GM10847 (cell line): Measurements from ENCODE around the gene NFIX.

Source experiments
- POLR2A ChIP-seq: IDR thresholded peaks from 2 replicates; pipeline ENCODE4 v1.6.1; 2011; ENCODE audit not compliant: insufficient read length; ENCODE audit errors: extremely low read depth

Gene NFIX

GRCh38 chr19:13098277-13099072, 103.2 kb downstream of the NFIX start:
- no peak for TF ChIP-seq POLR2A

GRCh38 chr19:13099073-13099999, 104.1 kb downstream of the NFIX start:
- TF ChIP-seq POLR2A, result peak; percentile 36

GRCh38 chr19:13100031-13100588, 104.8 kb downstream of the NFIX start:
- TF ChIP-seq POLR2A, result no peak

DNA sequence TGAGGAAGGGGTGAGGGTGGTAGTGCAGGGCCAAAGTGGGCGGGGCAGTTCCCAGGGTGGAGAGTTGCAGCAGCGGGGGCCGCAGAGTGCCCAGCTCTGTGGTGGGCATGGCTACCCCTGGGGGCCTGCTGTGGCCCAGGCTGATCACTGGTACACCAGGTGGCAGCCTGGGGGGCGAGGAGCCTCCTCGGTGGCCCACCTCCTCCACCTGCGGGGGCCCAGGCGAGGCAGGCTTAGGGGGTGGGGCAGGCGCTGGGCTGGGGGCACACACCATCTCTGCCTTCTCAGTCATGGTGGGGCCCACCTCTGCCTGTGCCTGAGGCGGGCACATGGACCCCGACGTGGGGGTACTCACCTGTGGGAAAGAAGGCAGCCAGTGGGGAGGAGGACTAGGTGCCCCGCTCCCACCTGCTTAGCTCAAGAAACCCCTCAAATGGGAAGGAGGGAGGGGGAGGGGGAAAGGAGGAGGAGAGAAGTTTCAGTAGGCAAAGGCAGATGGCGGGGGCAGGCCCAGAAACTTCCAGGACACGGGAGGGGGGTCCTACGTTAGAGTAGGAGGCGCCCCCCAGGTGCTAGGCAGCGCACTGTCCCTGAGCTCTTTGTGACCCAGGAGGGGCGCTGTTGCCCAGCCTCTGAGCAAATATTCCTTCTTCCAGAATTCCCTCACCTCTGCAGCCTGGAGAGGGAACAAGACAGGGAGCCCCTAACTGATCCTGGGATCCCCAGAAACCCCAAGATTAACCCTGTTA, 105.7 kb downstream of the NFIX start:
- TF ChIP-seq POLR2A, result no peak

GRCh38 chr19:13101590-13102415, 106.5 kb downstream of the NFIX start:
- TF ChIP-seq POLR2A, result no peak

- no peak for TF ChIP-seq POLR2A
Measured at GRCh38 chr19:13102416-13102665, 107.1 kb downstream of the NFIX start.

- peak; percentile 38 for TF ChIP-seq POLR2A
Measured at GRCh38 chr19:13102666-13103580, 107.6 kb downstream of the NFIX start, which contains the start of gene LYL1. Gene LYL1 (minus strand): TSS chr19:13102858. CDS start chr19:13101171, 1,687 bp downstream.

- no peak for TF ChIP-seq POLR2A
Measured at GRCh38 chr19:13103581-13104359, 108.5 kb downstream of the NFIX start.

- peak; percentile 28 for TF ChIP-seq POLR2A
Measured at GRCh38 chr19:13104360-13104847, 109.1 kb downstream of the NFIX start.

- peak; percentile 24 for TF ChIP-seq POLR2A
Measured at GRCh38 chr19:13104848-13105711, 109.8 kb downstream of the NFIX start.

- TF ChIP-seq POLR2A, result no peak
Measured at GRCh38 chr19:13109361-13110098, 114.3 kb downstream of the NFIX start.
